Esophagus squamous epithelium (tissue), 5 donors: Measurements from ENCODE around the gene TCN1. TPM values are rescaled to one million over a fixed set of nuclear protein-coding genes. Genes with fewer than 3 reads are reported as not detected.

Experiments
- DNase-seq: peaks from one replicate; lab custom pipeline; 2025; lab: John Stamatoyannopoulos, UW
- H3K27ac ChIP-seq, 4 donors: fragments of 200-600 bp; sonication (generic); one replicate each; pipeline ENCODE4 v1.5.1; 2016 to 2019; ENCODE audit warnings: mild to moderate bottlenecking in 1 of 4
- H3K27me3 ChIP-seq, 4 donors: fragments of 200-600 bp; sonication (generic); 1 replicate in 3 of 4; 2 replicates in 1 of 4; pipeline versions ENCODE4 v1.5.1 to v1.6.0; 2017 to 2021; ENCODE audit warnings: antibody characterized with exemption in 1 of 4
- H3K36me3 ChIP-seq, 3 donors: fragments of 200-600 bp; sonication (generic); one replicate each; pipeline ENCODE4 v1.5.1; 2016 to 2019
- H3K4me1 ChIP-seq, 3 donors: fragments of 200-600 bp; sonication (generic); one replicate each; pipeline ENCODE4 v1.5.1; 2017 to 2019
- H3K4me3 ChIP-seq, 4 donors: fragments of 200-600 bp; sonication (generic); 1 replicate in 3 of 4; 2 replicates in 1 of 4; pipeline ENCODE4 v1.5.1; 2016 to 2019; ENCODE audit warnings: mild to moderate bottlenecking in 2 of 4, moderate library complexity in 1 of 4
- H3K9me3 ChIP-seq, 3 donors: fragments of 200-600 bp; sonication (generic); one replicate each; pipeline ENCODE4 v1.5.1; 2016 to 2019
- POLR2A ChIP-seq, 4 donors: fragments of 450-650 bp; IDR thresholded peaks; one replicate each; pipeline ENCODE4 v1.6.1; 2017; ENCODE audit warnings: antibody characterized with exemption in 4 of 4, mild to moderate bottlenecking in 4 of 4, moderate library complexity in 3 of 4
- WGBS, 2 donors: methylation state at CpG; one replicate each; pipeline ENCODE4 v1.1.5; 2018; 5-methylcytosine and 5-hydroxymethylcytosine counted together
- intact Hi-C: fragments of 100-400 bp; cut with DNase I; formaldehyde crosslinking; loops from one replicate; pipeline ENCODE4 v1.15.0; 2022
- total RNA-seq, 4 donors: library from RNA; depleted of rRNA; stranded (reverse); fragments of >200 nt; gene quantifications; one replicate each; pipeline ENCODE4 v1.1.0, GENCODE V29; 2016
- TF ChIP-seq, protein P1 (sequence below), 6 experiments: fragments of 450-650 bp in 4 of 6; fragments of 200-600 bp in 2 of 6; sonication (generic) in 2 of 6; IDR thresholded peaks; one replicate each; pipeline ENCODE4 v1.5.1; 2016 to 2019; ENCODE audit warnings: antibody characterized with exemption in 6 of 6, mild to moderate bottlenecking in 4 of 6, moderate library complexity in 4 of 6
- donor health status: DM: yes; HTN: yes; CAD: no.

The TCN1 gene
- total RNA-seq, 4 donors from 2014 or later: 10.3 to 108 (median 39.0) TPM

- no peak for DNase-seq
- no peak for TF ChIP-seq POLR2A (IDR thresholded peaks at IDR 0.05)
- TF ChIP-seq, protein P1, sequence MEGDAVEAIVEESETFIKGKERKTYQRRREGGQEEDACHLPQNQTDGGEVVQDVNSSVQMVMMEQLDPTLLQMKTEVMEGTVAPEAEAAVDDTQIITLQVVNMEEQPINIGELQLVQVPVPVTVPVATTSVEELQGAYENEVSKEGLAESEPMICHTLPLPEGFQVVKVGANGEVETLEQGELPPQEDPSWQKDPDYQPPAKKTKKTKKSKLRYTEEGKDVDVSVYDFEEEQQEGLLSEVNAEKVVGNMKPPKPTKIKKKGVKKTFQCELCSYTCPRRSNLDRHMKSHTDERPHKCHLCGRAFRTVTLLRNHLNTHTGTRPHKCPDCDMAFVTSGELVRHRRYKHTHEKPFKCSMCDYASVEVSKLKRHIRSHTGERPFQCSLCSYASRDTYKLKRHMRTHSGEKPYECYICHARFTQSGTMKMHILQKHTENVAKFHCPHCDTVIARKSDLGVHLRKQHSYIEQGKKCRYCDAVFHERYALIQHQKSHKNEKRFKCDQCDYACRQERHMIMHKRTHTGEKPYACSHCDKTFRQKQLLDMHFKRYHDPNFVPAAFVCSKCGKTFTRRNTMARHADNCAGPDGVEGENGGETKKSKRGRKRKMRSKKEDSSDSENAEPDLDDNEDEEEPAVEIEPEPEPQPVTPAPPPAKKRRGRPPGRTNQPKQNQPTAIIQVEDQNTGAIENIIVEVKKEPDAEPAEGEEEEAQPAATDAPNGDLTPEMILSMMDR (IDR thresholded peaks at IDR 0.05): no peak
- Histone ChIP-seq H3K9me3 (no peaks in the 10 kb centered on the region), H3K27me3 (no peaks in the 10 kb centered on the region), H3K4me1 (no peaks in the 10 kb centered on the region), H3K4me3 (no peak overlapping the region), H3K36me3 (no peaks in the 10 kb centered on the region), H3K27ac (no peak overlapping the region)
- intact Hi-C loops: no loop called here
Measured at GRCh38 chr11:59872076-59872475, 5.8 kb upstream of the TCN1 start.

- TF ChIP-seq, protein P1 (IDR thresholded peaks at IDR 0.05): no peak
- TF ChIP-seq POLR2A (IDR thresholded peaks at IDR 0.05): no peak
- H3K36me3 ChIP-seq: no peaks in the 10 kb centered on the region
- H3K27me3 ChIP-seq: no peaks in the 10 kb centered on the region
- intact Hi-C loops: no loop called here
- H3K4me1 ChIP-seq: peaks cover 0 to 9% (median 4%) of the 10 kb centered on the region in 3 donors
- no peak for DNase-seq
- no peaks in the 10 kb centered on the region for H3K9me3 ChIP-seq
- no peak overlapping the region for H3K27ac ChIP-seq
- no peak overlapping the region for H3K4me3 ChIP-seq
- WGBS, 2 donors: 59 to 81% methylated on average over 2 of the region's 2 CpGs
Measured at GRCh38 chr11:59867946-59868345, 1.7 kb upstream of the TCN1 start.

DNA sequence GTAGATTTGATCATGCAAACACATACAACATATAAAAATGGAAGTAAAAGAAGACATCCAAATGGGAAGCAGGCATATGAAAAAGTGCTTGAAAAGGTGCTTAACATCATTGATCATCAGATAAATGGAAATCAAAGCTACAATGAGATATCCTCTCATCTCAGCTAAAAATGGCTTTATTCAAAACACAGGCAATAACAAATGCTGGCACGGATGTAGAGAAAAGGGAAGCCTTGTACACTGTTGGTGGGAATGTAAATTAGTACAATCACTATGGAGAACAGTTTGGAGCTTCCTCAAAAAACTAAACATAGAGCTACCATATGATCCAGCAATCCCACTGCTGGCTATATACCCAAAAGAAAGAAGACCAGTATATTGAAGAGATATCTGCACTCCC is 549 bp upstream of the TCN1 start:
- no peaks in the 10 kb centered on the region for H3K27me3 ChIP-seq
- TF ChIP-seq POLR2A (IDR thresholded peaks at IDR 0.05): no peak
- TF ChIP-seq, protein P1 (IDR thresholded peaks at IDR 0.05): no peak
- DNase-seq: no peak
- no peak overlapping the region for H3K27ac ChIP-seq
- no peaks in the 10 kb centered on the region for H3K9me3 ChIP-seq
- WGBS, 2 donors: 82 to 90% methylated on average over 1 of the region's 1 CpG
- no peak overlapping the region for H3K4me3 ChIP-seq
- H3K36me3 ChIP-seq: no peaks in the 10 kb centered on the region
- peaks cover 0 to 9% (median 4%) of the 10 kb centered on the region in 3 donors for H3K4me1 ChIP-seq
- intact Hi-C loops: no loop called here

- no peak for TF ChIP-seq POLR2A (IDR thresholded peaks at IDR 0.05)
- TF ChIP-seq, protein P1 (IDR thresholded peaks at IDR 0.05): no peak
- H3K4me1 ChIP-seq: peaks cover 0 to 9% (median 4%) of the 10 kb centered on the region in 3 donors
- H3K9me3 ChIP-seq: no peaks in the 10 kb centered on the region
- WGBS, 2 donors: 46 to 53% methylated on average over 1 of the region's 1 CpG
- no peaks in the 10 kb centered on the region for H3K36me3 ChIP-seq
- no peaks in the 10 kb centered on the region for H3K27me3 ChIP-seq
- intact Hi-C loops: no loop called here
- H3K27ac ChIP-seq: peak overlapping the region in 3 of 4 donors; percentile 28 to 71 (median 71)
- H3K4me3 ChIP-seq: no peak overlapping the region
- no peak for DNase-seq
Measured at GRCh38 chr11:59865031-59865430, 1.3 kb downstream of the TCN1 start.

- intact Hi-C loops: no loop called here
- H3K9me3 ChIP-seq: no peaks in the 10 kb centered on the region
- H3K4me3 ChIP-seq: no peak overlapping the region
- no peak overlapping the region for H3K27ac ChIP-seq
- peaks cover 3 to 13% (median 4%) of the 10 kb centered on the region in 3 donors for H3K4me1 ChIP-seq
- no peak for DNase-seq
- H3K27me3 ChIP-seq: no peaks in the 10 kb centered on the region
- TF ChIP-seq POLR2A (IDR thresholded peaks at IDR 0.05): no peak
- TF ChIP-seq, protein P1 (IDR thresholded peaks at IDR 0.05): no peak
- no peaks in the 10 kb centered on the region for H3K36me3 ChIP-seq
- 58 to 61% methylated on average over 3 of the region's 3 CpGs for WGBS, 2 donors
Measured at GRCh38 chr11:59862252-59862651, 4.0 kb downstream of the TCN1 start.
